GM12878 (cell line): Measurements from ENCODE around the gene MARCHF9. TPM values are rescaled to one million over a fixed set of nuclear protein-coding genes. Genes with fewer than 3 reads are reported as not detected.

Experiments
- ATAC-seq: fragments of 200-7000 bp; cut with Tn5 transposase; 3 replicates; pipeline ENCODE4 v1.9.1; 2020; ENCODE audit warnings: mild to moderate bottlenecking, moderate library complexity
- BruUV-seq: library from RNA; stranded (reverse); fragments of 400-500 nt; replicated peaks from 2 replicates; lab custom pipeline; 2021; lab: Mats Ljungman, UMichigan
- CTCF ChIA-PET: fragments of 300-600 bp; sonication (Branson Sonifier 250); formaldehyde crosslinking; extraction: SDS; loops from one replicate; lab custom pipeline; 2021; ENCODE audit warnings: inconsistent platforms; lab: Yijun Ruan, JAX
- POLR2A ChIA-PET: fragments of 350-600 bp; formaldehyde crosslinking; extraction: SDS; loops from one replicate; lab custom pipeline; 2021; ENCODE audit warnings: inconsistent platforms; lab: Charles Lee
- RAD21 ChIA-PET: fragments of 300-600 bp; sonication (Branson Sonifier 250); formaldehyde crosslinking; loops from one replicate; lab custom pipeline; 2023; ENCODE audit warnings: antibody characterized with exemption; ENCODE audit not compliant: unreplicated experiment; lab: Charles Lee
- SMC1A ChIA-PET: fragments of 300-600 bp; sonication (Branson Sonifier 250); formaldehyde crosslinking; loops from one replicate; lab custom pipeline; 2023; ENCODE audit not compliant: unreplicated experiment, uncharacterized antibody; lab: Charles Lee
- DNase-seq: peaks from one replicate; pipeline ENCODE4 v3.0.0-alpha.2; 2011; ENCODE audit warnings: low read depth, low spot score
- FAIRE-seq: peaks from 3 replicates; lab custom pipeline; 2011; peaks lifted over from hg19 to GRCh38; lab: Jason Lieb, UNC
- H2AFZ ChIP-seq: 2 replicates; pipeline ENCODE4 v1.6.0; 2011; ENCODE audit warnings: low read depth, low read length, control low read depth; ENCODE audit not compliant: control insufficient read depth
- H3K27ac ChIP-seq: 2 replicates; pipeline ENCODE4 v1.5.1; 2011; ENCODE audit warnings: control low read depth; ENCODE audit not compliant: control insufficient read depth, insufficient read depth
- H3K27me3 ChIP-seq, 2 experiments: replicated peaks in 1 of 2; 2 replicates each; pipeline versions ENCODE4 v1.6.0 to v1.6.1; 2011; ENCODE audit warnings: low read length in 1 of 2; ENCODE audit not compliant: control insufficient read depth in 2 of 2, insufficient read depth in 2 of 2
- H3K36me3 ChIP-seq, 2 experiments: 2 replicates each; pipeline ENCODE4 v1.5.1; 2011; ENCODE audit warnings: low read length in 1 of 2; ENCODE audit not compliant: control insufficient read depth in 2 of 2, insufficient read depth in 2 of 2
- H3K4me1 ChIP-seq: 2 replicates; pipeline ENCODE4 v1.6.1; 2011; ENCODE audit warnings: mild to moderate bottlenecking, low read length, moderate library complexity, mixed read lengths; ENCODE audit not compliant: control insufficient read depth, insufficient read depth
- H3K4me2 ChIP-seq: 2 replicates; pipeline ENCODE4 v1.6.0; 2011; ENCODE audit warnings: control low read depth; ENCODE audit not compliant: control insufficient read depth, insufficient read depth
- H3K4me3 ChIP-seq: fragments of 200-600 bp; sonication (generic); 2 replicates; pipeline ENCODE4 v1.5.1; 2016
- H3K79me2 ChIP-seq: 2 replicates; pipeline ENCODE4 v1.6.0; 2011; ENCODE audit warnings: low read length; ENCODE audit not compliant: control insufficient read depth, insufficient read depth
- H3K9ac ChIP-seq: 2 replicates; pipeline ENCODE4 v1.8.0; 2011; ENCODE audit warnings: low read length, control low read depth, mixed read lengths; ENCODE audit not compliant: control insufficient read depth, insufficient read depth
- H3K9me3 ChIP-seq: replicated peaks from 3 replicates; pipeline ENCODE4 v1.5.1; 2011; ENCODE audit warnings: mild to moderate bottlenecking, low read length; ENCODE audit not compliant: control insufficient read depth, insufficient read depth
- H4K20me1 ChIP-seq: 2 replicates; pipeline ENCODE4 v1.6.0; 2011; ENCODE audit not compliant: control insufficient read depth, insufficient read depth
- BACH1 ChIP-seq: fragments of 450-650 bp; IDR thresholded peaks from 2 replicates; pipeline ENCODE4 v1.6.1; 2017; ENCODE audit warnings: mild to moderate bottlenecking, borderline replicate concordance
- CEBPB ChIP-seq, 2 experiments: fragments of 150-350 bp in 1 of 2; IDR thresholded peaks; 2 replicates each; pipeline ENCODE4 v1.6.1; 2012 to 2014; ENCODE audit warnings: low read depth in 2 of 2, low read length in 2 of 2, borderline replicate concordance in 1 of 2, inconsistent platforms in 1 of 2
- ESRRA ChIP-seq: IDR thresholded peaks from 2 replicates; pipeline ENCODE4 v1.6.1; 2012; ENCODE audit warnings: mild to moderate bottlenecking, low read length, improper control_type of control experiment
- FOXK2 ChIP-seq: fragments of 450-650 bp; IDR thresholded peaks from 2 replicates; pipeline ENCODE4 v1.6.1; 2017; ENCODE audit warnings: mild to moderate bottlenecking, moderate library complexity
- NBN ChIP-seq: fragments of 450-650 bp; IDR thresholded peaks from 2 replicates; pipeline ENCODE4 v1.6.1; 2016
- NFYB ChIP-seq: IDR thresholded peaks from 2 replicates; pipeline ENCODE4 v1.6.1; 2011; ENCODE audit warnings: low read depth, mild to moderate bottlenecking, low read length, improper control_type of control experiment, moderate library complexity; ENCODE audit not compliant: insufficient read depth
- PAX5 ChIP-seq: IDR thresholded peaks from 2 replicates; pipeline ENCODE4 v1.6.1; 2011; ENCODE audit warnings: low read depth, low read length, borderline replicate concordance
- POLR2AphosphoS2 ChIP-seq: IDR thresholded peaks from 2 replicates; pipeline ENCODE4 v1.6.1; 2011; ENCODE audit warnings: low read depth, mild to moderate bottlenecking, low read length, improper control_type of control experiment, moderate library complexity
- RUNX3 ChIP-seq: IDR thresholded peaks from 2 replicates; pipeline ENCODE4 v1.6.1; 2012; ENCODE audit warnings: low read length, inconsistent platforms
- SREBF1 ChIP-seq: IDR thresholded peaks from 2 replicates; pipeline ENCODE4 v1.6.1; 2012; ENCODE audit warnings: mild to moderate bottlenecking, low read length
- ZNF217 ChIP-seq: fragments of 450-650 bp; IDR thresholded peaks from 2 replicates; pipeline ENCODE4 v1.6.1; 2017; ENCODE audit warnings: antibody characterized with exemption, mild to moderate bottlenecking
- ZNF24 ChIP-seq: fragments of 450-650 bp; IDR thresholded peaks from 2 replicates; pipeline ENCODE4 v1.6.1; 2017; ENCODE audit warnings: antibody characterized with exemption, mild to moderate bottlenecking
- ZSCAN29 ChIP-seq: fragments of 450-650 bp; IDR thresholded peaks from 2 replicates; pipeline ENCODE4 v1.6.1; 2017; ENCODE audit warnings: mild to moderate bottlenecking, moderate library complexity
- WGBS: methylation state at CpG from one replicate; pipeline ENCODE4 v1.1.6; 2016; ENCODE audit warnings: low lambda C conversion rate; ENCODE audit not compliant: insufficient replicate concordance, insufficient coverage; ENCODE audit errors: missing lambda C conversion rate; 5-methylcytosine and 5-hydroxymethylcytosine counted together
- in situ Hi-C: fragments of 300-500 bp; cut with MboI; formaldehyde crosslinking; loops from 9 replicates; pipeline ENCODE4 v1.14.3; 2018; ENCODE audit warnings: mixed read lengths
- intact Hi-C: fragments of 100-400 bp; cut with micrococcal nuclease; formaldehyde crosslinking; loops from one replicate; pipeline ENCODE4 v1.14.2; 2022; ENCODE audit not compliant: unreplicated experiment
- polyA plus RNA-seq, 11 experiments: library from polyadenylated mRNA; depleted of rRNA in 4 of 11; unstranded in 6 of 11; stranded (reverse) in 5 of 11; fragments of >200 nt; fragmentation: Nextera tagmentation in 4 of 11; fragmentation: Illumina TruSeq in 1 of 11; extraction: Ambion mirVana in 4 of 11; extraction: Trizol in 1 of 11; gene quantifications; 1 replicate in 1 of 11; 2 replicates in 10 of 11; pipeline versions ENCODE4 v1.2.1 to v1.2.3, GENCODE V29; 2011 to 2016; ENCODE audit warnings: inconsistent platforms in 2 of 11, missing spikeins in 2 of 11, low read depth in 1 of 11
- total RNA-seq, 4 experiments: library from RNA; depleted of rRNA in 3 of 4; stranded (reverse); fragments of >200 nt in 3 of 4; fragmentation: Illumina TruSeq in 1 of 4; extraction: Trizol in 1 of 4; gene quantifications; 2 replicates each; pipeline versions ENCODE4 v1.2.1 to v1.2.3, GENCODE V29; 2013 to 2021
- TF ChIP-seq, protein P1 (sequence below): fragments of 450-650 bp; IDR thresholded peaks from 2 replicates; pipeline ENCODE4 v1.6.1; 2017; ENCODE audit warnings: mild to moderate bottlenecking, moderate library complexity
- TF ChIP-seq, protein P2 (sequence below): fragments of 150-350 bp; IDR thresholded peaks from 2 replicates; pipeline ENCODE4 v1.6.1; 2016; ENCODE audit warnings: low read depth, low read length

The MARCHF9 gene
- total and polyA plus RNA-seq, 10 of the 15 experiments (the other 5 are each of a cell fraction or from before 2014, with no cell fraction given): 2.4 to 29.3 (median 13.0) TPM

DNA sequence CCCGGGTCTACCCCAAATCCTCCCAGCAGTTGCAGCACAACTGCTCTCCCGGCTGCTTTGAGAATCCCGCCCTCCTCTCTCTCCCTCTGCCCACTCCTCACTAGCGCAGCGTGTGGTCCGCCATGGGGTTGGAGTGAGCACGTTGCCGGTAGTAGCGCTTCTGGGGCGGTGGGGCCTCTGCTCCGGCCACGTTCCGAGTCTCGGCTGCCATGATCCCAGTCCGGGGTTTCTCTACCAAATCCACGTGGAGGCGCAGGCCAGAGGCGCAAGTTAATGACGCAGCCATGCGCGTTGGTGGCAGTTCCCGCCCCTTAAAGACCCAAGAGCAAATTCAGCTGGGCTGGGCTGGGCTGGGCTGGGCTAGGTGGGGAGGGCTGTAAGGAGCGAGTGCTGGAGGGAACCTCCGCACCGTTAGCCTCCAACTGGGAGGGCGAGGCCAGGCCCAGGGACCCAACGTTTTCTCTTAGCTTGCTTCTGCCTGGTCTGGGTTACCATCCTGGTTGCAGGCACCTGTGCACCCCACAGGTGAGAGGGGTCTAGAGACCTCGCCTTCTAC, 17.0 kb downstream of the MARCHF9 start, which contains the start of gene METTL1:
TSS of gene METTL1 (minus strand) at position 233 of the 556 bp plus-strand sequence. CDS start at position 211, 22 bp downstream.
- no peaks in the 10 kb centered on the region for H3K79me2 ChIP-seq
- in situ Hi-C loops (no loop called here), intact Hi-C loops (loop anchor here (1.0 kb wide), 1 partner anchor 16 kb away; no protein-coding TSS in a partner anchor)
- H3K36me3 ChIP-seq: peaks cover 0 to 4% of the 10 kb centered on the region in 2 experiments; a peak in 2 of 4 replicates
- FAIRE-seq: peak; percentile 86
- H2AFZ ChIP-seq: peak within 1 kb of the TSS; percentile 90
- H3K27me3 ChIP-seq: no peaks in the 10 kb centered on the region
- POLR2A ChIA-PET: interaction anchor here (0.9 to 1.9 kb wide), 6 partner anchors 11 to 158 kb away, joined by 3 to 11 read pairs (median 4); partner anchors contain the start of gene TSFM
- peak; percentile 94 for ATAC-seq
- RAD21 ChIA-PET: interaction anchor here (0.6 to 1.2 kb wide), 3 partner anchors 10 to 189 kb away, joined by 3 to 6 read pairs (median 4); no protein-coding TSS in a partner anchor
- CTCF ChIA-PET: interaction anchor here (1.0 to 1.8 kb wide), 5 partner anchors 9 to 127 kb away, joined by 5 to 19 read pairs (median 6); partner anchors contain the start of gene TSFM
- no peaks in the 10 kb centered on the region for H3K9me3 ChIP-seq
- peak within 1 kb of the TSS; percentile 83 for H3K9ac ChIP-seq
- under 1% methylated on average over 27 of the region's 28 CpGs for WGBS
- peaks cover 3% of the 10 kb centered on the region for H3K4me1 ChIP-seq
- peak within 1 kb of the TSS; percentile 99 for H3K4me2 ChIP-seq
- DNase-seq: peak; percentile 83
- no peaks in the 10 kb centered on the region for H4K20me1 ChIP-seq
- H3K4me3 ChIP-seq: peak within 1 kb of the TSS; percentile 90
- SMC1A ChIA-PET: interaction anchor here (0.7 to 0.8 kb wide), 3 partner anchors 12 to 27 kb away, joined by 4 to 5 read pairs (median 4); partner anchors contain the start of gene TSPAN31
- BruUV-seq: no TSS peak
- H3K27ac ChIP-seq: peak within 1 kb of the TSS; percentile 82
- TF ChIP-seq PAX5 (no peak), RUNX3 (peak; percentile 48; the same call in 1 of the 2 replicates), NBN (peak; percentile 99), ZNF24 (no peak), BACH1 (peak; percentile 4; the same call in 1 of the 2 replicates), NFYB (no peak), ZSCAN29 (no peak), CEBPB (IDR thresholded peaks at IDR 0.05; ENCODE audit: borderline replicate concordance in 1 of 2, low read depth in 2 of 2, low read length in 2 of 2) (no peak), ZNF217 (no peak), FOXK2 (peak; percentile 67; the same call in 1 of the 2 replicates), SREBF1 (no peak), ESRRA (no peak), POLR2AphosphoS2 (peak; percentile 48; the same call in 1 of the 2 replicates)
- TF ChIP-seq, protein P1, sequence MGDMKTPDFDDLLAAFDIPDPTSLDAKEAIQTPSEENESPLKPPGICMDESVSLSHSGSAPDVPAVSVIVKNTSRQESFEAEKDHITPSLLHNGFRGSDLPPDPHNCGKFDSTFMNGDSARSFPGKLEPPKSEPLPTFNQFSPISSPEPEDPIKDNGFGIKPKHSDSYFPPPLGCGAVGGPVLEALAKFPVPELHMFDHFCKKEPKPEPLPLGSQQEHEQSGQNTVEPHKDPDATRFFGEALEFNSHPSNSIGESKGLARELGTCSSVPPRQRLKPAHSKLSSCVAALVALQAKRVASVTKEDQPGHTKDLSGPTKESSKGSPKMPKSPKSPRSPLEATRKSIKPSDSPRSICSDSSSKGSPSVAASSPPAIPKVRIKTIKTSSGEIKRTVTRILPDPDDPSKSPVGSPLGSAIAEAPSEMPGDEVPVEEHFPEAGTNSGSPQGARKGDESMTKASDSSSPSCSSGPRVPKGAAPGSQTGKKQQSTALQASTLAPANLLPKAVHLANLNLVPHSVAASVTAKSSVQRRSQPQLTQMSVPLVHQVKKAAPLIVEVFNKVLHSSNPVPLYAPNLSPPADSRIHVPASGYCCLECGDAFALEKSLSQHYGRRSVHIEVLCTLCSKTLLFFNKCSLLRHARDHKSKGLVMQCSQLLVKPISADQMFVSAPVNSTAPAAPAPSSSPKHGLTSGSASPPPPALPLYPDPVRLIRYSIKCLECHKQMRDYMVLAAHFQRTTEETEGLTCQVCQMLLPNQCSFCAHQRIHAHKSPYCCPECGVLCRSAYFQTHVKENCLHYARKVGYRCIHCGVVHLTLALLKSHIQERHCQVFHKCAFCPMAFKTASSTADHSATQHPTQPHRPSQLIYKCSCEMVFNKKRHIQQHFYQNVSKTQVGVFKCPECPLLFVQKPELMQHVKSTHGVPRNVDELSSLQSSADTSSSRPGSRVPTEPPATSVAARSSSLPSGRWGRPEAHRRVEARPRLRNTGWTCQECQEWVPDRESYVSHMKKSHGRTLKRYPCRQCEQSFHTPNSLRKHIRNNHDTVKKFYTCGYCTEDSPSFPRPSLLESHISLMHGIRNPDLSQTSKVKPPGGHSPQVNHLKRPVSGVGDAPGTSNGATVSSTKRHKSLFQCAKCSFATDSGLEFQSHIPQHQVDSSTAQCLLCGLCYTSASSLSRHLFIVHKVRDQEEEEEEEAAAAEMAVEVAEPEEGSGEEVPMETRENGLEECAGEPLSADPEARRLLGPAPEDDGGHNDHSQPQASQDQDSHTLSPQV: no peak
- TF ChIP-seq, protein P2, sequence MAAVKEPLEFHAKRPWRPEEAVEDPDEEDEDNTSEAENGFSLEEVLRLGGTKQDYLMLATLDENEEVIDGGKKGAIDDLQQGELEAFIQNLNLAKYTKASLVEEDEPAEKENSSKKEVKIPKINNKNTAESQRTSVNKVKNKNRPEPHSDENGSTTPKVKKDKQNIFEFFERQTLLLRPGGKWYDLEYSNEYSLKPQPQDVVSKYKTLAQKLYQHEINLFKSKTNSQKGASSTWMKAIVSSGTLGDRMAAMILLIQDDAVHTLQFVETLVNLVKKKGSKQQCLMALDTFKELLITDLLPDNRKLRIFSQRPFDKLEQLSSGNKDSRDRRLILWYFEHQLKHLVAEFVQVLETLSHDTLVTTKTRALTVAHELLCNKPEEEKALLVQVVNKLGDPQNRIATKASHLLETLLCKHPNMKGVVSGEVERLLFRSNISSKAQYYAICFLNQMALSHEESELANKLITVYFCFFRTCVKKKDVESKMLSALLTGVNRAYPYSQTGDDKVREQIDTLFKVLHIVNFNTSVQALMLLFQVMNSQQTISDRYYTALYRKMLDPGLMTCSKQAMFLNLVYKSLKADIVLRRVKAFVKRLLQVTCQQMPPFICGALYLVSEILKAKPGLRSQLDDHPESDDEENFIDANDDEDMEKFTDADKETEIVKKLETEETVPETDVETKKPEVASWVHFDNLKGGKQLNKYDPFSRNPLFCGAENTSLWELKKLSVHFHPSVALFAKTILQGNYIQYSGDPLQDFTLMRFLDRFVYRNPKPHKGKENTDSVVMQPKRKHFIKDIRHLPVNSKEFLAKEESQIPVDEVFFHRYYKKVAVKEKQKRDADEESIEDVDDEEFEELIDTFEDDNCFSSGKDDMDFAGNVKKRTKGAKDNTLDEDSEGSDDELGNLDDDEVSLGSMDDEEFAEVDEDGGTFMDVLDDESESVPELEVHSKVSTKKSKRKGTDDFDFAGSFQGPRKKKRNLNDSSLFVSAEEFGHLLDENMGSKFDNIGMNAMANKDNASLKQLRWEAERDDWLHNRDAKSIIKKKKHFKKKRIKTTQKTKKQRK: no peak
